Mesenteric fat pad (tissue), 1 donor: Measurements from ENCODE around the gene PNMA8C. TPM values are rescaled to one million over a fixed set of nuclear protein-coding genes. Genes with fewer than 3 reads are reported as not detected.

ENCODE experiments used
- DNase-seq: peaks from one replicate; pipeline ENCODE4 v3.0.0-alpha.2; 2020; ENCODE audit warnings: low spot score
- total RNA-seq: library from RNA; stranded (reverse); fragmentation: NEBNext Ultra II Directional; extraction: Animal tissue kit (Norgen Biotek cat#: 25700); gene quantifications from one replicate; pipeline ENCODE4 v1.2.1, GENCODE V29; 2021
- donor health status: DM: yes; HTN: yes; CAD: no.

PNMA8C gene
- total RNA-seq, 1 donor from 2014 or later, result not detected

DNA sequence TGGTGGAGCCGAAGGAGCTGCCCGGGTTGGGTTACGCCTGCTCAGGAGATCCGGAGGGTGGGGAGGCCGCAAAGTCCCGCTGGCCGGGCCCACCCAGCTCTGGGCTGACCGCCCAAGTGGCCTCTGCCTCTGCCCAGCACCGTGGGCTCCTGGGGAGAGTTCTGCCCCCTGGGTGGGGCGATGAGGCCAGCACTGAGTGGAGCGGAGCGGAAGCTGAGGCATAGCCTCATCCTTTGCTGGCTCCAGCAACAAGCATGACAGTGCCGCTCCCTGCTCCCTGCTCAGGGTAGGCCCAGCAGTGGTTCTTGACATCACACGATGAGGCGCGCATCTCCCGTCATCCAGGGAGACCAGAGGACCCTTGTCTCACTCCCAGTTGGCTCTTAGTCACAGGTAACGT is 37.9 kb downstream of the PNMA8C start:
- no peak for DNase-seq

DNA sequence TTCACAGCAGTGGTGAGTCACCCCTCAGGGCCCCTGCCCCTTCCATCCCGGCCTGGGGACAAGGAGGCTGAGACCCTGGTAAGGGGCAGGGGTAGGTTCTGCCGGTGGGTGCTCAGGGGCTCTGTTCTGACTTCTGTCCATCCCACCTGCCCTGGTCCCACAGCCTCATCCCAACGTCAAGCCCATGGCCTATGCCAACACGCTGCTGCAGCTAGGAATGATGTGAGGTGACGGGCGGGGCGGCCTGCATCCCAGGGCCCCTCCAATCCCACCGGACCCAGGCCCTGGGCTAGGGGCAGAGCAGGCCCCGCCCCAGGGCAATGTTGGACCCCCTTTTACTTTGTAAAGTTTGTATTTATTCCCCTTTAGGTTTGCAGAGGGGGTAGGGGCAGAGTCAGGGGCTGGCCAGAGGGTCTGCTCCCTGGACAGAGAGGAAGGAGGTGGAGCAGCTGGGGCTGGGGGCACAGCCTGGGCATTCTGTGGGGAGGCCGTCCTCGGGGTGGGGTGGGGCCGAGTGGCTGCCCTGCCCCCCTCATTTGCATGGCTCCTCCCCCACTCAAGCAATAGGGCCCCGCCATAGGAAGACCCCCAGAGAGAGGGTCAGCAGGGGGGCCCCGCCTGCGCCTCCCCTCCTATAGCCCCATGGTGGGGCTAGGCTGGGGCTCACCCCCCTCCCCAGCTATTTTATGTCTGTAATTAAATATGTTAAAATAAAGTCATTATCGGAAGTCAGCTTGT is 38.4 kb downstream of the PNMA8C start:
- DNase-seq, result no peak

DNA sequence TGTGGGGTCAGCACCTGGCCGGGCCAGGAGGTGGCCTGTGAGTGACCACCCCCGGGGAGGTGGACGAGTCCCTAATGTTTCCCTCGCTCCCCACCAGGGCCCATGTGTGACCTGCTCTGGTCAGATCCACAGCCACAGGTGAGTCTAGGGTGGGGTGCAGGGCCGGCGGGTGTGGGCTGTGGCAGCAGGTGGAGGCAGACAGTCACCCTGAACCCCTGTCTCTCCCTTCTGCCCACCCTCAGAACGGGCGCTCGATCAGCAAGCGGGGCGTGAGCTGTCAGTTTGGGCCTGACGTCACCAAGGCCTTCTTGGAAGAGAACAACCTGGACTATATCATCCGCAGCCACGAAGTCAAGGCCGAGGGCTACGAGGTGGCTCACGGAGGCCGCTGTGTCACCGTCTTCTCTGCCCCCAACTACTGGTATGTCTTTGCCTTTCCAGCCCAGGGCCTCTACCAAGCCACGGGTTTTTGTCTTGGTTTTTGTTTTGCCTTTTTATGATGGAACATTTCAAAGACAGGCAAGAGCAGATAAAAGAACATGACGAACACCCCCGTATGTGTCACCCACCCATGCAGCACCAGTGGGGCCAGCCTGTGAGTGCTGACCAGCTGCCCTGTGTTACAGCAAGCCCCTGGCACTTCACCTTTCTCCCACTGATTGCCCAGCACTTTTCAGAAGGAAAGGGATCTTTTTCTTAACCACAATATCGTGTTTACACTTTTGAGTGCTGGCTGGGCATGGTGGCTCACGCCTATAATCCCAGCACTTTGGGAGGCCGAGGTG is 40.2 kb downstream of the PNMA8C start:
- no peak for DNase-seq

DNA sequence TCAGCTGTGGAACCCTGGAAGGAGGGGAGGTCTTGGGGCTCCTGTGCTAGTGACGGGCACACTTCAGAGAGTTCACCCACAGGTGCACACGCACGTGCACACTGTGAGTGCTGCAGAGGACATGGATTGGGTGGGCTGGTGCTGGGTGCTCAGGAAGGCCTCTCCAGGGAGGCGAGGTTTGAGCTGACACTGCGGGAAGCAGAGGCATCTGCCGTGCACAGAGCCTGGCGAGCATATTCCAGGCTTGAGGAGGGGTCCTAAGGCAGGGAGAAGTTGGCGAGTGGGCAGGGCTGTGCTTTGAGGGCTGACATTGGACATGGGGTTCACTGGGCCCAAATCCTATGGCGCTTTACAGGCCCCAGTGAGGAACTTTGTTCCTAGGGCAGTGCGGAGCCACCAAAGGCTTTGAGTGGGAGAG is 41.0 kb downstream of the PNMA8C start:
- DNase-seq, result no peak

DNA sequence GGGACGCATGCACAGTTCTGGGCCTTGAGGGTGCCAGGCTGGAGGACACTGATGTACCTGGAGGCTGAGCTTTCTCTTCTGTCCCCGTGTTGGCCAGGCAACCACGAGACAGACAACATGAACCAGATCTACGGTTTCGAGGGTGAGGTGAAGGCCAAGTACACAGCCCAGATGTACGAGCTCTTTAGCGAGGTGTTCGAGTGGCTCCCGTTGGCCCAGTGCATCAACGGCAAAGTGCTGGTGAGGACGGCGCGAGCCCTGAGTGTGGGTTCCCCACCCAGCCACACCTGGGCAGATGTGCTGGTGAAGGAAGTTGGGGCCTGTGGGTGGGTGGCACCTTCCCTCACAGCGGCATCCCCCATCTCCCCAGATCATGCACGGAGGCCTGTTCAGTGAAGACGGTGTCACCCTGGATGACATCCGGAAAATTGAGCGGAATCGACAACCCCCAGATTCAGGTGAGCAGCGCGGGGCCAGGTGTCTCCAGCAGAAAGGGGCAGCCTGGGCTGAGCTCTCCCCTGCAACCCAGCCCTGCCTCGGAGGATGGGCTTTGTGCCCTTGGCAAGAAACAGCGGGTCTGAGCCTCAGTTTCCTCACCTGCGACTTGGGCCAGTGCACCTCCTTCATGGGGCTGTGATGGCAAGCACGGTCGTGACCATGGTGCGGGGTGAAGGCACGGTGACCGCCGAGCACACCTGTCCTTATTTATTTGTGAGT is 41.6 kb downstream of the PNMA8C start:
- DNase-seq, result peak; percentile 85

DNA sequence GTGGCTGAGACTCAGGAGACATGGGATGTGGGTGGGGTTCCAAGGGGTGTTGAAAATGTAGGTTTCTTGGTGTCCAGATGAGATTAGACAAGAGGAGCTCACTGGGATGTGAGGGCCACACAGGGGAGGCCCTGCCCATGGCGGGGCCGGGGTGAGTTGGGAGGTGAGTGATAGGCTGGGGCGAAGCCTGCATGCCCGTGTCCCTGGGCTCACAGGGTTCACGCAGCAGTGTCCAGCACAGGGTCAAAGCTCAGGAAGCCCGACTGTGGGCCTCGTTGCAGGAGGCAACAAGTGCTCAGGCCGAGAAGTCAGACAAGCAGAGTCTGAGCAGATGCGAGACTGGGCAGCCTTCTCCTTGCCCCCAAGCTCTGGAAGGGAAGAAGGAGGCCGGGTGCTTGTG is 42.6 kb downstream of the PNMA8C start:
- DNase-seq, result peak; percentile 79

DNA sequence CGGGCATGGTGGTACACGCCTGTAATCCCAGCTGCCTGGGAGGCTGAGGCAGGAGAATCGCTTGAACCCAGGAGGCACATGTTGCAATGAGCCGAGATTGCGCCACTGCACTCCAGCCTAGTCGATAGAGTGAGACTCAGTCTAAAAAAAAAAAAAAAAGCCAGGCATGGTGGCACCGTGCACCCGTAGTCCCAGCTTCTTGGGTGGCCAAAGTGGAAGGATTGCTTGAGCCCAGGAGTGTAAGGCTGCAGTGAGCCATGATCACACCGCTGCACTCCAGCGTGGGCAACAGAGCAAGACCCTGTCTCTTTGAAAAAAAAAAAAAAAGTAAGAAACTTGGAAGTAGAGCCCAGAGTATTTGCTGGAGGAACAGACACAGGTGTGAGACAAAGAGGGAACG is 43.1 kb downstream of the PNMA8C start:
- peak; percentile 26 for DNase-seq

DNA sequence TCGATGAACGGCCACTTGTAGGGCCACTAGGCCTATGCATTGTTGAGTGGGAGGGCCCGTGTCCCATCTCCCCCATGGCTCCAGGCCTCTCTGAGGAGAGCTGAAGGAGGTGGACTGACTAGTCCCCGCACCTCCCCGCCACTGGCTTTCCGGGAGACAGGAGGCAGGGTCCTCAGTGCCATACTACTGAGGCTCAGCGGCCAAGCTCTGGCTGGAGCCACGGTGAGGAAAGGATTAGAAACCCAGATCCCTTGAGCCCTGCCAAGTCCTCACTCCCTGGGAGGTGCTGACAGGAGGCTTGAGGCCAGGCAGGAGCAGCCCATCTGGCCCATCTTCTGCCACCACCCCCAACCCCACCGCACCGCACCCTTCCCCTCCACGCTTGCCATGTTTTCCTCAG is 44.3 kb downstream of the PNMA8C start:
- DNase-seq, result peak; percentile 47

DNA sequence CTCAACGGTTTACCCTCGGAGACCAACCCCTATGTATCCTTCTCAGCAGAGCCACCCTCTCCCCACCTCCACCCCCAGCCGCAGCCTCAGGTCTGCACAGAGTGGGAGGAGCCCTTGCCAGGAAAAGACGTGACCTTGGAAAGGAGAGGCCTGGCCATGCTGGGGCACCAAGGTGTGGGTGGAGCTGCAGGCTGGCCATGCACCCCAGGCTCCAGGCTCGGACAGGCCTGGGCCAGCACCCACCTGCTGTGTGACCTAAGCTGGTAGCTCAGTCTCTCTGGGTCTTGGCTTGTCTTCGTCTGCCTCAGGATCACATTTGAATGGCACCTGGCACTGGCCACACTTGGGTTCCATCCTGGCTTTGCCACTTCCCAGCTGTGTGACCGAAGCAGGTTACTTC is 44.9 kb downstream of the PNMA8C start:
- peak; percentile 82 for DNase-seq

DNA sequence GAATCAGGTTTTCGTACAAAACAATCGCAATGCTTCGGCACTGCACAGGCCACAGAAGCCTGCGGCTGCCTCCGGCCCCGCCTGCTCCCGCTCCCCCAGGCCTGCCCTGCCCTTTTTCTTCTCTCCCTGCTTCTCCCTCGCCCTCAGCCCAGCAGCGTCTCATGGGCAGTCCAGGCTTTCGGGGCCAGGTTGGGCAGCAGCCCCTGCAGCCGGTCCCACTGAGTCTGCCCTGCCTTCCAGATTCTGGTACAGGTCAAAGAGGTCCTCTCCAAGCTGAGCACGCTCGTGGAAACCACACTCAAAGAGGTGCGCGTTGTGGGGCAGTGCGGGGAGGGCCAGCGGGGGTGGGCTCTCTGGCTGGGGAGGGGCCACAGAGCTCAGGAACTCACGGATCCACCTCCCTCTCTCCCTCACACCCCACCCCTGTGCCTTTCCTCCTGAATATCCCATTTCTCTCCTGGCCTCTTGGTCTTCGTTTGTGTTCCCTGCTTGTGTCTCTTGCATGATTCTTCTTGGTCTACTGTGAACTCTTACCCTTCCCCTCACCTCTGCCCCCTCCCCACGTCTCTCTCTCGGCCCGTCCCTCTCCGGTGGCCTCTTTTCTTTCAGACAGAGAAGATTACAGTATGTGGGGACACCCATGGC is 45.4 kb downstream of the PNMA8C start:
- peak; percentile 65 for DNase-seq

DNA sequence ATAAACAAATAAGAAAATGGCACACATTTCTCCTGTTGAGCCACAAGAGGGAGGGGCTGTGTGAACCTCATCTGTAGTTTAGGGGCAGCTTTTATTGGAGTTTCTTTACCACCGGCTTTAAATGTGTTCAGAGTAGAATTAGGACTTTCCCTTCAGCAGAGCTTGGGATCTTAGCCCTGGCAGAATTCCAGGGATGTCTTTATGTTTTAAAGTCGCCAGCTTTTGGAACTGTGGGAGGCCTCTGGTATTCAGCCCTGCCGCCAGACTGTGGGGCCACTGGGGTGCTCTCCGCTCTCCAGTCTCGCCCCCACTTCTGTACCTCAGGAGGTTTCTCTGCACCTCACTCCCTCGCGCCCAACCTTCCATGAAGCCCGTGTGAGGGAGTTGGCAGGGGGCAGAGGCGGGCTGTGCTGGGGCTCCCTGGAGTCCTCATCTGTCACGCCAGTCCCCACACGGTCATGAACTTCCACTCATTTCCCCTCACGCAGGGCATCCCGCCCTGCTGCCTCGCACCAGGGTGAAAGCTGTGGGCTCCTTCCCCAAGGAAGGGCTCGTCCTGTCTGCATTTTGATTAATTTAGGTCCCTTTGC is 46.9 kb downstream of the PNMA8C start:
- DNase-seq, result peak; percentile 64

DNA sequence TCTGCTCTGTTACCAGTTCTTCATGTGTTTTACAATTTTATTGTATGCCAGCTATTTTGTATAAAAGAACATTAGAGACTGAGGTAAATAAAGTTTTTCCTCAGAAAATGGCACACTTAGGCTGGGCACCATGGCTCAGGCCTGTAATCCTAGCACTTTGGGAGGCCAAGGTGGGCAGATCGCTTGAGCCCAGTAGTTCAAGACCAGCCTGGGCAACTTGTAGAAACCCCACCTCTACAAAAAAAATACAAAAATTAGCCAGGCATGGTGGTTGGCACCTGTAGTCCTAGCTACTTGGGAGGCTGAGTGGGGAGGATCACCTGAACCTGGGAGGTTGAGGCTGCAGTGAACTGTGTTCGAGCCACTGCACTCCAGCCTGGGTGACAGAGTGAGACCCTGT is 47.4 kb downstream of the PNMA8C start:
- peak; percentile 51 for DNase-seq

DNA sequence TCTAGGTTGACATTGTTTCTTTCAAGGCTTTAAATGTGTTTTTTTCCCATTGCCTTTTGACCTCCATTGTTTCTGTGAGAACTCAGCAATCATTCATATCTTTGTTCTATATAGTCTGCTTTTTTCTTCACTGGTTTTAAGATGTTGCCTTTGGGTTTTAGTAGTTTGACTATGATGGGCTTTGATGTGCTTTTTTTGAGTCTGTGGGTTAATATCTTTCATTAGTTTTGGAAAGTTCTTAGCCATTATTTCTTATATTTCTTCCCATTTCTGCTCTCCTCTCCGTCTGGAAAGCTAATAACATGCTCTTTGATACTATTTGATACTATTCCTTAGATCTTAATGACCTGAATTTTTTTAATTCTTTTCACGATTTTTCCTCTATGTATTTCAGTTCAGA is 48.0 kb downstream of the PNMA8C start:
- DNase-seq, result no peak

DNA sequence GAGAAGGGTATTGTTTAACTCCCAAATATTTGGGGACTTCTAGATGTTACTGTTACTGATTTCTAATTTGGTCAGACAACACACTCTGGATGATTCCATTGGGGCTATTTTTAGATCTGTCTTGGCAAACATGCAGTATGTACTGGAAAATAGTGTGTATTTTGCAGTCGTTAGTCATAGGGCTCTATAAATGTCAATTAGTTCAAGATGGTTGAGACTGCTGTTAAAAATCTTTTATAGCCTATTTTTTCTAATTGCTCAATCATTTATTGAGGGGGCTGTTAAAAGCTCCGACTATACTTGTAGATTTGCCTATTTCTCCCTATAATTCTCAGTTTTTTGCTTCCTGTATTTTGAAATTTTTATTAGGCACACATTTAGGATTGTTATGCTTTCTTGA is 50.5 kb downstream of the PNMA8C start:
- DNase-seq, result no peak

DNA sequence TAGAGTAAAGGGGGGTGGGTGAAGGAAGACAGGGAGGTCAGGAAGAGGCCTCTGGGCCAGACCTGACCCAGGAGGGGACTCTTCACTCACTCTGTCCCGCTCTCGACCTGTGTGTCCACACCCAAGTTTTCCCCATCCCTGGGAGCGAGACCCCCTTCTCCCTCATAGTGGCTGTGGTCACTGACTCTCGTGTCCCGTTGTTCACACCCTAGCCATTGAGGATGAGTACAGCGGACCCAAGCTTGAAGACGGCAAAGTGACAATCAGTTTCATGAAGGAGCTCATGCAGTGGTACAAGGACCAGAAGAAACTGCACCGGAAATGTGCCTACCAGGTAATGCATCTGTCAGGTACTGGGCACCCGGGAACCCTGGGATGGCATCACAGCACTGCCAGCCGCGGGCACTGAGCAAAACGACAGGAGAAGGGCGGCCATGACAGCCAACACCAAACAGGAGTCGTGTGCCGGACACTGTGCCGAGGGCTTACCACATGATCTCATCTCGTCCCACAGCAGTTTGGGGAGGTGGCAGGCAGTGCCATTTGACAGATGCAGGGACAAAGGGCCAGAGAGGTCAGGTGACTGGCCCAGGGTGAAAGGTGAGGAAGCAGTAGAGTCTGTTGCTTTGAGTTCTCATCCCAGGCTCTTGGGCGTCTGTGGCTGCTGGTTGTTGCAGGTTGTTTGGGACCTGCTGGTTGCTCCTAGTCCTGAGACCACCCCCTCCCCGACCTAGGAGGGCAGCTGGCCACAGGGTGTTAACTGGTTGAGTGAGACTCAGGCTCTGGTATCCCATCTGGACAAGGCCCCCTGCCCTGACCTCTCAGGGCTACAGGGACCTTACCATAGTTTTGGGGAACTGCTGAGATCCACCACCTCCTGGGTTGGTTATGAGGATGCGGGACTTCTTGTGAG is 52.2 kb downstream of the PNMA8C start:
- DNase-seq, result peak; percentile 69

DNA sequence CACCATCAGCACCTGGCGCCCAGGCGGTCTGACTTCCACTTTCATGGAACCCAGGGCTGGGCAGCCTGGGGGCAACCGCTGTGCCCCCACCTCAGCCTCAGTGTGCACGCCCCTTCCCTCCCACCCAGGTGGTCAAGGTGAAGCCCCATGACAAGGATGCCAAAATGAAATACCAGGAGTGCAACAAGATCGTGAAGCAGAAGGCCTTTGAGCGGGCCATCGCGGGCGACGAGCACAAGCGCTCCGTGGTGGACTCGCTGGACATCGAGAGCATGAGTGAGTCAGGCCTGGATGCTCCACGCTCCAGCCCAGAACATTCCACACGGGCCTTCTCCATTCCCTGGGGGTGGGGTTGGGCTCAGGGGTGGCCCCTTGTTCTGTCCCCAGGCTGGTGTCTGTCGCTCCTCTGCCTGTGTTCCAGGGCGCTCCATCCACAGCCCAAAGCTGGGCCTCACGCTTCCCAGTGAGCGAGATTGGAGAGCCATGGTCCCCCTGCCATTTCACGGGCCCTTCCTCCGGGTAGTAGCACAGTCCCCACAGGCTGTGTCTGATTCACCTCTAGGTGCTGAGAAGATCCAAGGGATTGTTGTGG is 53.2 kb downstream of the PNMA8C start:
- peak; percentile 86 for DNase-seq
